Body of pancreas (tissue), 4 donors: ENCODE results near the gene MRPL10.

ENCODE experiments used
- CTCF ChIP-seq, 7 experiments: fragments of 450-650 bp in 4 of 7; fragments of 200-600 bp in 3 of 7; sonication (generic) in 3 of 7; IDR thresholded peaks; one replicate each; pipeline ENCODE4 v1.5.1; 2016 to 2019; ENCODE audit warnings: antibody characterized with exemption in 7 of 7
- POLR2A ChIP-seq, 3 donors: fragments of 450-650 bp; IDR thresholded peaks; one replicate each; pipeline ENCODE4 v1.6.1; 2016; ENCODE audit warnings: antibody characterized with exemption in 3 of 3, mild to moderate bottlenecking in 2 of 3

DNA sequence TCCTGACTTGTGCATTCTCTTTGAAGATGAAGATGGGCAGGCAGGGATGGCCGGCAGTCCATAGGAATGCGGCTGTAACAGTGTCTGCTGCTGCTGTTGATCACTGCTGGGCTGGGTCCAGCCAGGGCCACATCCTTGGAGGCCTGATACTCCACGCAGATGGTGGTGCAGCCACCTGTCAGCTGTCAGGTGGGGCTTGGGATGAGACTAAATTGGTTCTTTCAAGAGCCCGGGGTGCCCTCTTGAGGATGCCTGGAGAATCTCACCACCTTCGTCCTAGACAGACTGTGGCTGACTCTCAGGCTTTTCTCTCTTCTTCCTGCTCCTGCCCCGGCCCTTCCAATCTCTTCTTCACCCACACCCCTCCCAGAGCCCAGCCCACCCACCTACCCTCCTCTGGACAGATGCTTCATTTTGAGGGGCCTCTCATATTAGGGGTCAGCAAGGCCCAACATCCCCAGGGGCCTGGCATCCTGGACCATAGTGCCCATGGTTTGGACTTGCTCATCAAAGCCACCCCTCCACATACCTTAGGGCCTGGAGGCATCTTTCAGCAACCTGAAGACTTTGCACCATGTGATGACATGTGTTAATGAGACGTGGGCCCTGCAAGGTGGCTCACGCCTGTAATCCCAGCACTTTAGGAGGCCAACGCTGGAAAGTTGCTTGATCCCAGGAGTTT lies 28.9 kb downstream of the MRPL10 start:
- TF ChIP-seq CTCF (IDR thresholded peaks at IDR 0.05) (peak in 6 of 7 experiments; percentile 41 to 64 (median 54)), POLR2A (IDR thresholded peaks at IDR 0.05) (no peak)
